ENCODE data around the gene ALS2. TPM values are rescaled to one million over a fixed set of nuclear protein-coding genes. Genes with fewer than 3 reads are reported as not detected.

The ALS2 gene
- total RNA-seq, 1 donor from 2014 or later, result 41.0 TPM

DNA sequence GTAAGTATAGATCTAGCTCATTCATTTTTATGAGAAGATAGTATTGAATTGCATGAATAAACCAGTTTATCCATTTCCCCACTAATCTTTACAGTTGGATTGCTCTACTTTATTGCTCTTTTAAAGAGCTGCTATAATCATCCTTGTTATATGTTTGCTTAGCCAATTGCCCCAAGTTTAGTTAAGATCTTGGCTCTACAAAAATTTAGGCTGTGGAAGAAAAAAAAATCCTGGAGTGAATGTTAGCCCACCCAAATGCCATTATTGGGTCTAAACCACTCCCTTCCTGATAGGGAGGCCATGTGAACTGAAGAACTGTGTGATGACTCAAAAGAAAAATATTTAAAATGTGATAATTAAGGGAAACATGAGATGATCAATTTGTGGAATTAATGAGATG, 2.9 kb downstream of the ALS2 start:
- H3K79me2 ChIP-seq (ENCODE audit: low read depth), result peaks cover 76% of the 10 kb centered on the region
- no peak overlapping the region for H3K4me3 ChIP-seq
- no peak overlapping the region for H3K9ac ChIP-seq
- Mint-ChIP-seq H3K36me3 (no peaks in the 10 kb centered on the region), H3K9me3 (no peaks in the 10 kb centered on the region), H3K4me3 (no peak overlapping the region), H3K27ac (no peak overlapping the region), H3K27me3 (ENCODE audit: insufficient read depth, low read depth) (peaks cover 3% of the 10 kb centered on the region), H3K4me1 (peaks cover 34% of the 10 kb centered on the region)
- H3K36me3 ChIP-seq, result no peaks in the 10 kb centered on the region
- H3K4me2 ChIP-seq, result peak overlapping the region; percentile 93
- no peaks in the 10 kb centered on the region for H3K27me3 ChIP-seq
- H2AFZ ChIP-seq (replicated peaks), result no peak overlapping the region
- no peak overlapping the region for H3K27ac ChIP-seq
- H3K9me3 ChIP-seq (ENCODE audit: low read depth), result no peaks in the 10 kb centered on the region
- no peak for DNase-seq (ENCODE audit: low spot score)
- peaks cover 26% of the 10 kb centered on the region for H3K4me1 ChIP-seq
- peaks cover 37% of the 10 kb centered on the region for H4K20me1 ChIP-seq (ENCODE audit: low read depth)
- TF ChIP-seq EZH2phosphoT487 (IDR thresholded peaks at IDR 0.05) (no peak), EZH2 (IDR thresholded peaks at IDR 0.05) (no peak), CTCF (IDR thresholded peaks at IDR 0.05) (no peak)
- H3F3A ChIP-seq (ENCODE audit: low read depth), result peaks cover 24% of the 10 kb centered on the region

- H3K27me3 Mint-ChIP-seq (ENCODE audit: insufficient read depth, low read depth), result peaks cover 3% of the 10 kb centered on the region
- Histone ChIP-seq H3K9ac (no peak overlapping the region), H3K27ac (no peak overlapping the region), H3K27me3 (no peaks in the 10 kb centered on the region), H3K4me1 (peaks cover 26% of the 10 kb centered on the region), H3K4me2 (peak overlapping the region; percentile 93), H2AFZ (replicated peaks) (no peak overlapping the region), H3K36me3 (no peaks in the 10 kb centered on the region), H3K79me2 (ENCODE audit: low read depth) (peaks cover 82% of the 10 kb centered on the region), H3F3A (ENCODE audit: low read depth) (peaks cover 24% of the 10 kb centered on the region), H3K9me3 (ENCODE audit: low read depth) (no peaks in the 10 kb centered on the region), H4K20me1 (ENCODE audit: low read depth) (peaks cover 37% of the 10 kb centered on the region), H3K4me3 (no peak overlapping the region)
- no peaks in the 10 kb centered on the region for H3K36me3 Mint-ChIP-seq
- no peak overlapping the region for H3K4me3 Mint-ChIP-seq
- H3K9me3 Mint-ChIP-seq, result no peaks in the 10 kb centered on the region
- no peak for TF ChIP-seq CTCF (IDR thresholded peaks at IDR 0.05)
- no peak for TF ChIP-seq EZH2 (IDR thresholded peaks at IDR 0.05)
- no peak for TF ChIP-seq EZH2phosphoT487 (IDR thresholded peaks at IDR 0.05)
- peaks cover 34% of the 10 kb centered on the region for H3K4me1 Mint-ChIP-seq
- H3K27ac Mint-ChIP-seq, result no peak overlapping the region
- DNase-seq (ENCODE audit: low spot score), result peak; percentile 8
Measured at GRCh38 chr2:201777043-201777442, 3.7 kb downstream of the ALS2 start.

DNA sequence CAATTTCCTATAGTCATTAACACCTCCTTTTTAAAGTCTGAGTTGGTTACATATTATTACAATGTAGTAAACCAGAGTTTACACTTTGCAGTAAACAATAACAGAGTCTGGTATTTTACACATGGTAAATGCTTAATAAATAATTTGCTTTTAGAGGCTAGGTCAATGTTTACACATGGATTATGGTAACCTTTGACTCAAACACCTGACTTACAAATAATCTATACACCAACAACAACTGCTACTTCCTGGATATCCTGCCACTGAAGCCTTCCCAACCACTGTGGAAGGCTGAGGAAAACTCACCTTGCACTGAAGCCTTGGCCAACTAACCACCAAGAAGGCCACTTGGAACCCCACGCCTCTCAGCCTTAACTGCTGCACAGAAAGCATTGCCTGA, 5.4 kb downstream of the ALS2 start:
- Mint-ChIP-seq H3K4me1 (peaks cover 26% of the 10 kb centered on the region), H3K27ac (no peak overlapping the region), H3K4me3 (no peak overlapping the region), H3K27me3 (ENCODE audit: insufficient read depth, low read depth) (no peaks in the 10 kb centered on the region), H3K9me3 (no peaks in the 10 kb centered on the region), H3K36me3 (no peaks in the 10 kb centered on the region)
- H3K4me3 ChIP-seq, result no peak overlapping the region
- H3K4me2 ChIP-seq, result no peak overlapping the region
- H4K20me1 ChIP-seq (ENCODE audit: low read depth), result peaks cover 46% of the 10 kb centered on the region
- no peaks in the 10 kb centered on the region for H3K27me3 ChIP-seq
- no peak for DNase-seq (ENCODE audit: low spot score)
- no peak for TF ChIP-seq CTCF (IDR thresholded peaks at IDR 0.05)
- no peak for TF ChIP-seq EZH2 (IDR thresholded peaks at IDR 0.05)
- TF ChIP-seq EZH2phosphoT487 (IDR thresholded peaks at IDR 0.05), result no peak
- H2AFZ ChIP-seq (replicated peaks), result no peak overlapping the region
- H3K4me1 ChIP-seq, result peaks cover 26% of the 10 kb centered on the region
- peaks cover 7% of the 10 kb centered on the region for H3F3A ChIP-seq (ENCODE audit: low read depth)
- H3K9me3 ChIP-seq (ENCODE audit: low read depth), result no peaks in the 10 kb centered on the region
- peaks cover 95% of the 10 kb centered on the region for H3K79me2 ChIP-seq (ENCODE audit: low read depth)
- no peak overlapping the region for H3K27ac ChIP-seq
- no peak overlapping the region for H3K9ac ChIP-seq
- H3K36me3 ChIP-seq, result no peaks in the 10 kb centered on the region

All from neural progenitor cell (in vitro differentiated cells).